MV-4-11 (cell line): ENCODE measurements around the gene TMEM129.
"Not testable (repeated sequence)": the region's sequence is repeated elsewhere in the genome, so short reads cannot be mapped to it uniquely, and the experiment has no call there.

Experiments
- DNase-seq: peaks from one replicate; lab custom pipeline; 2025; lab: John Stamatoyannopoulos, UW

Gene TMEM129

GRCh38 chr4:1695913-1696312 lies 25.2 kb downstream of the TMEM129 start:
- DNase-seq, result no peak

- peak; percentile 62 for DNase-seq
Measured at GRCh38 chr4:1693131-1693896, 27.8 kb downstream of the TMEM129 start.

GRCh38 chr4:1691737-1692373 lies 29.3 kb downstream of the TMEM129 start:
- DNase-seq, result no peak

GRCh38 chr4:1690698-1691097 lies 30.4 kb downstream of the TMEM129 start:
- no peak for DNase-seq

GRCh38 chr4:1686440-1687036 lies 34.6 kb downstream of the TMEM129 start:
- no peak for DNase-seq

- DNase-seq, result no peak
Measured at GRCh38 chr4:1685235-1686150, 35.6 kb downstream of the TMEM129 start.

- DNase-seq, result no peak
Measured at GRCh38 chr4:1684506-1685234, 36.5 kb downstream of the TMEM129 start.

- DNase-seq, result peak; percentile 80
Measured at GRCh38 chr4:1683736-1684505, 37.2 kb downstream of the TMEM129 start, which contains the start of gene FAM53A. Gene FAM53A (minus strand): TSS chr4:1684313. CDS start chr4:1668741, 15,572 bp downstream.

- DNase-seq, result peak; percentile 36
Measured at GRCh38 chr4:1683261-1683735, 37.8 kb downstream of the TMEM129 start.

GRCh38 chr4:1682860-1683259 lies 38.3 kb downstream of the TMEM129 start:
- no peak for DNase-seq

GRCh38 chr4:1678244-1678643 lies 42.9 kb downstream of the TMEM129 start:
- no peak for DNase-seq

GRCh38 chr4:1676605-1677525 lies 44.3 kb downstream of the TMEM129 start:
- no peak for DNase-seq

- DNase-seq, result no peak
Measured at GRCh38 chr4:1675802-1676137, 45.4 kb downstream of the TMEM129 start.

- DNase-seq, result no peak
Measured at GRCh38 chr4:1675136-1675801, 45.9 kb downstream of the TMEM129 start.

GRCh38 chr4:1674682-1675081 lies 46.4 kb downstream of the TMEM129 start:
- DNase-seq, result no peak

- no peak for DNase-seq
Measured at GRCh38 chr4:1673671-1674070, 47.5 kb downstream of the TMEM129 start.

GRCh38 chr4:1671011-1671410 lies 50.1 kb downstream of the TMEM129 start:
- DNase-seq, result not testable (repeated sequence)

- DNase-seq, result no peak
Measured at GRCh38 chr4:1670279-1670678, 50.8 kb downstream of the TMEM129 start.

- DNase-seq, result no peak
Measured at GRCh38 chr4:1669850-1670249, 51.3 kb downstream of the TMEM129 start.
